Body of pancreas (tissue), 4 donors: ENCODE measurements around the gene SH3BP1.

Experiments
- CTCF ChIP-seq, 7 experiments: fragments of 450-650 bp in 4 of 7; fragments of 200-600 bp in 3 of 7; sonication (generic) in 3 of 7; IDR thresholded peaks; one replicate each; pipeline ENCODE4 v1.5.1; 2016 to 2019; ENCODE audit warnings: antibody characterized with exemption in 7 of 7
- POLR2A ChIP-seq, 3 donors: fragments of 450-650 bp; IDR thresholded peaks; one replicate each; pipeline ENCODE4 v1.6.1; 2016; ENCODE audit warnings: antibody characterized with exemption in 3 of 3, mild to moderate bottlenecking in 2 of 3

- TF ChIP-seq CTCF (IDR thresholded peaks at IDR 0.05): no peak
- no peak for TF ChIP-seq POLR2A (IDR thresholded peaks at IDR 0.05)
Measured at GRCh38 chr22:37641561-37641949, 2.1 kb downstream of the SH3BP1 start.
